ENCODE measurements around the gene SND1. TPM values are rescaled to one million over a fixed set of nuclear protein-coding genes. Genes with fewer than 3 reads are reported as not detected.

The SND1 gene
- total RNA-seq, 4 donors from 2014 or later, result 70.8 to 141 (median 85.7) TPM

DNA sequence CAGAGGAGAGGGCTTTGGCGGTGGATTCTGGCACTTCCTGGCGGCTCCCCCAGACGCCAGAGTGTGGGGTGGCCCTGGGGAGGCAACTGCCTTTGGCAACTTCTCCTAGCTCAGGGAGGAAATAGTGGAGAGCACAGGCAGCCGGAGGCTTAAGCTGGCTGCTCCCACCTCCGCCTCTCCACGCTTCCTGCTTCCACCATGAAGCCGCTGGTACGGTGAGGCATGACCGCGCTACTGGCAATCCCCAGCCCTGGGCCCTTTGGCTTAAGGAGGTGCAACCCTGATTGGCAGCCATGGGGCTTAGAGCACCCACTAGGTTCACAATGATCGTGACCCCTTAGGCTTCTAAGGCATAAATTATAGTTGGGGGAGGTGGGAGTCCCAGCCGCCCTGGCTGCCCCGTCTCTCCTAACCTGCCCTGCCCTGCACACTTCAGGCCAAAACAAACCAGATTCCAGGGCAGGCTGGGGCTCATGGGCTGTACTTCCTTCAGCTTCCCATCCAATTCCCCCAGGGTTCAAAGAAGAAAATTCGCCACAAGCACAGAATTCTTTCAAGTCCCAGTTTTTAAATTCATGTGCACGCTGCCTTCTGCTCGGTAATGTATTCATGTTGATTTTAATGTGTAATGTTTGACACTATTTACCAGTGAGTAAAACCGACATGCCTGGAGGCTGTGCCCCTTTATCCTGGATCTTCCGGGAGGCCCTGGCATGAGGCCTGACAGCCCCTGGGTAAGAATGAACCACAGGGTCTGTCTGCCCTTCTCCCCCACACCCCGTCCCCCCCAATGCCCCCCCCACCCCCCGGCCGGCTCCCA lies 469.9 kb downstream of the SND1 start:
- TF ChIP-seq CTCF (IDR thresholded peaks at IDR 0.05), result no peak
- no peak for TF ChIP-seq POLR2A (IDR thresholded peaks at IDR 0.05)
- TF ChIP-seq EP300 (IDR thresholded peaks at IDR 0.05), result no peak
- peak overlapping the region in 3 of 4 donors; percentile 20 to 29 (median 24) for H3K4me3 ChIP-seq
- H3K9me3 ChIP-seq, result no peaks in the 10 kb centered on the region
- no peak overlapping the region for H3K27ac ChIP-seq
- no peak for DNase-seq (ENCODE audit: low spot score in 2 of 2)
- H3K4me1 ChIP-seq, result no peaks in the 10 kb centered on the region
- H3K27me3 ChIP-seq, result no peaks in the 10 kb centered on the region
- WGBS, 2 donors, result 47 to 48% methylated on average over 20 to 21 of the region's 21 CpGs
- H3K36me3 ChIP-seq, result no peaks in the 10 kb centered on the region

- H3K4me1 ChIP-seq, result no peaks in the 10 kb centered on the region
- H3K4me3 ChIP-seq, result no peak overlapping the region
- H3K9me3 ChIP-seq, result no peaks in the 10 kb centered on the region
- no peak overlapping the region for H3K27ac ChIP-seq
- DNase-seq (ENCODE audit: low spot score in 2 of 2), result no peak
- WGBS, 2 donors, result 72 to 73% methylated on average over 12 of the region's 12 CpGs
- TF ChIP-seq CTCF (IDR thresholded peaks at IDR 0.05) (no peak), EP300 (IDR thresholded peaks at IDR 0.05) (no peak), POLR2A (IDR thresholded peaks at IDR 0.05) (no peak)
- no peaks in the 10 kb centered on the region for H3K36me3 ChIP-seq
- no peaks in the 10 kb centered on the region for H3K27me3 ChIP-seq
Observed at GRCh38 chr7:128122576-128123290, 470.7 kb downstream of the SND1 start.

DNA sequence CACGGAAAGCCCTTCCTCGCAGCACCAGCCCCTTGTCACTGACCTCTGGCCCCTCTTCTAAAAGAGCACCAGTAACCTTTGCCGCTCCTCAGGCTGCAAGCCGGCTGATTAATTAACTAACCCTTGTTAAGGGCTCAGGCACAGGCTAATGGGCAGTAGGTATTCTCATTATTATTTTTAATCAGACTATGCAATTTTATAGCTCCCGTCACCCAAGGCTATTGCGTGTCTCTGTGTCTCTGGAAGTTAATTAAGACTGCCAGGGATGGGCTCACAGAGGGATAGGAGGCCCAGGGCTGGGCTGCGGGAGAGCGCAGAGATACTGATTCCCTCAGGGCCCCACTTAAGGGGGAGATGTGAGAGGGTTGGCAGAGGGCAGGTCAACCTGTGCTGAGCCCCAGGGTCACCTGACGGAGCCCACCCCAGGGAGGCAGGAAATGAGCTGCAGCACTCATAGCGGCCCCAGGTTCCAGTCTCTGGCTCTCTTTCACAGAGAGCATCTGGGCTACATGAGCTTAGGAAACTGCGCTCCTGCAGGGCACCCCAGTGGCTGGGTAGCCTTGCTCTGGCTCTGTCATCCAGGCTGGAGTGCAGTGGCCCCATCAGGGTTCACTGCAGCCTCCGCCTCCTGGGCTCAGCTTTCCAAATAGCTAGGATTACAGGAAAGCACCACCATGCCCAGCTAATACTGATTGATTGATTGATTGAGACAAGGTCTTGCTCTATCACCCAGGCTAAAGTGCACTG lies 471.5 kb downstream of the SND1 start:
- DNase-seq (ENCODE audit: low spot score in 2 of 2), result no peak
- no peaks in the 10 kb centered on the region for H3K27me3 ChIP-seq
- no peak overlapping the region for H3K4me3 ChIP-seq
- WGBS, 2 donors, result 65 to 71% methylated on average over 11 of the region's 12 CpGs
- H3K4me1 ChIP-seq, result no peaks in the 10 kb centered on the region
- TF ChIP-seq POLR2A (IDR thresholded peaks at IDR 0.05) (no peak), EP300 (IDR thresholded peaks at IDR 0.05) (no peak), CTCF (IDR thresholded peaks at IDR 0.05) (no peak)
- no peaks in the 10 kb centered on the region for H3K36me3 ChIP-seq
- no peaks in the 10 kb centered on the region for H3K9me3 ChIP-seq
- H3K27ac ChIP-seq, result no peak overlapping the region

DNA sequence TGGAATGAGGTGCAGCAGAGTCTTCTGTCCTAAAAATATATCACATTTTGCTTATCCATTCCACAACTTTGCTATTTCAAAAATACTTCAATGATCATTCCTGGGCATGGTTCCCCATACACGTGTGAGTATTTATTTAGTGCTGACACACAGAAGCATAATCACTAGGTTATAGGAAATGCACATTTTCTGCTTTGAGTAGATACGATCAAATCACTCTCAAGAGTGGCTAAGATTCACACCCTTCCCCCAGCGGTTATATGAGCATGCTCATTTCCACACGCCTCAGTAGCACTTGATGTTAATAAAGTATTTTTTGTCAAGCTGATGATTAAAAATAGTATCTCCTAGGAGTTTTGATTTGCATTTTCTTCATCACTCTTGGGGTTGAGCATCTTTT lies 472.8 kb downstream of the SND1 start:
- DNase-seq (ENCODE audit: low spot score in 2 of 2), result no peak
- WGBS, 2 donors, result 64 to 70% methylated on average over 4 of the region's 4 CpGs
- Histone ChIP-seq H3K4me3 (no peak overlapping the region), H3K36me3 (no peaks in the 10 kb centered on the region), H3K4me1 (no peaks in the 10 kb centered on the region), H3K27ac (no peak overlapping the region), H3K27me3 (no peaks in the 10 kb centered on the region), H3K9me3 (no peaks in the 10 kb centered on the region)
- no peak for TF ChIP-seq POLR2A (IDR thresholded peaks at IDR 0.05)
- TF ChIP-seq CTCF (IDR thresholded peaks at IDR 0.05), result no peak
- no peak for TF ChIP-seq EP300 (IDR thresholded peaks at IDR 0.05)
